SK-N-SH (cell line): ENCODE measurements around the gene BMX.

Source experiments
- CTCF ChIP-seq: fragments of 200-600 bp; sonication (generic); IDR thresholded peaks from 2 replicates; pipeline ENCODE4 v1.6.1; 2017; ENCODE audit warnings: antibody characterized with exemption, mild to moderate bottlenecking, moderate library complexity
- EP300 ChIP-seq, 2 experiments: IDR thresholded peaks; 2 replicates each; pipeline versions ENCODE4 v1.4.0 to v1.6.1; 2012; ENCODE audit warnings: borderline replicate concordance in 1 of 2, low read depth in 1 of 2, low read length in 1 of 2
- EZH2phosphoT487 ChIP-seq: fragments of 200-600 bp; sonication (generic); IDR thresholded peaks from 2 replicates; pipeline ENCODE4 v1.6.1; 2017; ENCODE audit warnings: low read depth, mixed run types, mild to moderate bottlenecking, antibody characterized with exemption, moderate library complexity, borderline replicate concordance
- FOXJ3 ChIP-seq: sonication (generic); formaldehyde crosslinking; IDR thresholded peaks from 2 replicates; pipeline ENCODE4 v1.5.1; 2020; ENCODE audit warnings: mild to moderate bottlenecking, missing genetic modification reagents
- GABPA ChIP-seq: IDR thresholded peaks from 2 replicates; pipeline ENCODE4 v1.4.0; 2012; ENCODE audit warnings: low read depth, mild to moderate bottlenecking
- IRF3 ChIP-seq: fragments of 150-350 bp; IDR thresholded peaks from 2 replicates; pipeline ENCODE4 v1.6.1; 2016; ENCODE audit warnings: mild to moderate bottlenecking, low read depth, low read length
- MAX ChIP-seq: IDR thresholded peaks from 2 replicates; pipeline ENCODE4 v1.4.0; 2012; ENCODE audit warnings: low read depth
- POLR2AphosphoS5 ChIP-seq: IDR thresholded peaks from 2 replicates; pipeline ENCODE4 v1.6.1; 2012; ENCODE audit warnings: low read depth, low read length
- RAD21 ChIP-seq: IDR thresholded peaks from 2 replicates; pipeline ENCODE4 v1.6.1; 2012; ENCODE audit warnings: mild to moderate bottlenecking, low read length
- REST ChIP-seq: IDR thresholded peaks from 2 replicates; pipeline ENCODE4 v1.6.1; 2012; ENCODE audit warnings: mild to moderate bottlenecking, low read depth, low read length, moderate library complexity
- TAF1 ChIP-seq: IDR thresholded peaks from 2 replicates; pipeline ENCODE4 v1.6.1; 2012; ENCODE audit warnings: low read depth, mild to moderate bottlenecking, low read length, moderate library complexity, borderline replicate concordance
- YY1 ChIP-seq: IDR thresholded peaks from 2 replicates; pipeline ENCODE4 v1.4.0; 2012; ENCODE audit warnings: low read depth, mild to moderate bottlenecking

- TF ChIP-seq MAX (no peak), TAF1 (no peak), POLR2AphosphoS5 (no peak), CTCF (no peak), GABPA (no peak), FOXJ3 (CRISPR knock-in tag) (no peak), RAD21 (no peak), YY1 (no peak), REST (no peak), IRF3 (no peak), EZH2phosphoT487 (no peak), EP300 (IDR thresholded peaks at IDR 0.05; ENCODE audit: borderline replicate concordance in 1 of 2, low read depth in 1 of 2, low read length in 1 of 2) (no peak)
Observed at GRCh38 chrX:15499976-15500375, 631 bp upstream of the BMX start.
